ENCODE measurements around the gene SCYL3. TPM values are rescaled to one million over a fixed set of nuclear protein-coding genes. Genes with fewer than 3 reads are reported as not detected.
"Not testable (repeated sequence)": the region's sequence is repeated elsewhere in the genome, so short reads cannot be mapped to it uniquely, and the experiment has no call there.

SCYL3 gene
- total and polyA plus RNA-seq, 10 donors, result 4.4 to 16.0 (median 13.3) TPM

- TF ChIP-seq, protein P1, sequence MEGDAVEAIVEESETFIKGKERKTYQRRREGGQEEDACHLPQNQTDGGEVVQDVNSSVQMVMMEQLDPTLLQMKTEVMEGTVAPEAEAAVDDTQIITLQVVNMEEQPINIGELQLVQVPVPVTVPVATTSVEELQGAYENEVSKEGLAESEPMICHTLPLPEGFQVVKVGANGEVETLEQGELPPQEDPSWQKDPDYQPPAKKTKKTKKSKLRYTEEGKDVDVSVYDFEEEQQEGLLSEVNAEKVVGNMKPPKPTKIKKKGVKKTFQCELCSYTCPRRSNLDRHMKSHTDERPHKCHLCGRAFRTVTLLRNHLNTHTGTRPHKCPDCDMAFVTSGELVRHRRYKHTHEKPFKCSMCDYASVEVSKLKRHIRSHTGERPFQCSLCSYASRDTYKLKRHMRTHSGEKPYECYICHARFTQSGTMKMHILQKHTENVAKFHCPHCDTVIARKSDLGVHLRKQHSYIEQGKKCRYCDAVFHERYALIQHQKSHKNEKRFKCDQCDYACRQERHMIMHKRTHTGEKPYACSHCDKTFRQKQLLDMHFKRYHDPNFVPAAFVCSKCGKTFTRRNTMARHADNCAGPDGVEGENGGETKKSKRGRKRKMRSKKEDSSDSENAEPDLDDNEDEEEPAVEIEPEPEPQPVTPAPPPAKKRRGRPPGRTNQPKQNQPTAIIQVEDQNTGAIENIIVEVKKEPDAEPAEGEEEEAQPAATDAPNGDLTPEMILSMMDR (IDR thresholded peaks at IDR 0.05 in 8 of 11, conservative IDR thresholded peaks at IDR 0.05 in 3 of 11), result no peak
- no peak for TF ChIP-seq POLR2AphosphoS5 (IDR thresholded peaks at IDR 0.05)
- intact Hi-C loops (cut with DNase I; ENCODE audit: low total_unique reads), result no loop called here
- H3K9me3 ChIP-seq, result no peaks in the 10 kb centered on the region
- H3K27me3 ChIP-seq (replicated peaks in 1 of 7), result no peaks in the 10 kb centered on the region
- DNase-seq, result no peak
- no peak overlapping the region for H3K4me3 ChIP-seq
- no peaks in the 10 kb centered on the region for H3K4me1 ChIP-seq
- no peak overlapping the region for H3K27ac ChIP-seq
- WGBS, 5 donors, result 44 to 80% (median 48%) methylated on average over 2 of the region's 2 CpGs
- peaks cover 0 to 48% (median 0%) of the 10 kb centered on the region in 6 donors for H3K36me3 ChIP-seq
These were observed 79.4 kb downstream of the SCYL3 start for GRCh38 chr1:169814265-169814664.

GRCh38 chr1:169812131-169812530 is 81.6 kb downstream of the SCYL3 start:
- intact Hi-C loops (cut with DNase I; ENCODE audit: low total_unique reads), result no loop called here

DNA sequence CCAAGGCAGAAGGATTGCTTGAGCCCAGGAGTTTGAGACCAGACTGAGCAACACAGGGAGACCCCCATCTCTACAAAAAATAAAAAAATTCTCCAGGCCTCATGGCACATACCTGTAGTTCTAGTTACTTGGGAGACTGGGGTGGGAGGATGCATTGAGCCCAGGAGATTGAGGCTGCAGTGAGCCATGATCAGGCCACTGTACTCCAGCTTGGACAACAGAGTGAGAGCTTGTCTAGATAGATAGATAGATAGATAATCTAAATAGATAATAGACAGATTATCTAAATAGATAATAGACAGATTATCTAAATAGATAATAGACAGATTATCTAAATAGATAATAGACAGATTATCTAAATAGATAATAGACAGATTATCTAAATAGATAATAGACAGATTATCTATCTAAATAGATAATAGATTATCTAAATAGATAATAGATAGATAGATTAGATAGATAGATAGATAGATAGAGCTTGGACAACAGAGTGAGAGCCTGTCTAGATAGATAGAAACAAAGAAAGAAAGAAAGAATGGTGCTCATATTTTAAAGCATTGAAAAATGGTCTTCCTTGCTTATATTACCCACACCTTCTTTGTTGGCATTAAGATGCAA is 82.2 kb downstream of the SCYL3 start:
- H3K4me1 ChIP-seq; DNase-seq; H3K27ac ChIP-seq; H3K9me3 ChIP-seq; intact Hi-C loops (cut with DNase I; ENCODE audit: low total_unique reads); H3K27me3 ChIP-seq (replicated peaks in 1 of 7); H3K4me3 ChIP-seq: not testable (repeated sequence)
- peaks cover 0 to 62% (median 5%) of the 10 kb centered on the region in 6 donors for H3K36me3 ChIP-seq

More at GRCh38 chr1:169812131-169812530, 81.6 kb downstream of the SCYL3 start:
- TF ChIP-seq, protein P1 (IDR thresholded peaks at IDR 0.05 in 8 of 11, conservative IDR thresholded peaks at IDR 0.05 in 3 of 11), result no peak
- TF ChIP-seq POLR2A (IDR thresholded peaks at IDR 0.05), result no peak
- no peak for TF ChIP-seq POLR2AphosphoS5 (IDR thresholded peaks at IDR 0.05)
- H3K27ac ChIP-seq, result no peak overlapping the region
- no peaks in the 10 kb centered on the region for H3K4me1 ChIP-seq
- no peak for DNase-seq
- 74 to 94% (median 87%) methylated on average over 2 of the region's 2 CpGs for WGBS, 5 donors
- H3K27me3 ChIP-seq (replicated peaks in 1 of 7), result no peaks in the 10 kb centered on the region
- H3K9me3 ChIP-seq, result no peaks in the 10 kb centered on the region
- no peak overlapping the region for H3K4me3 ChIP-seq
- peaks cover 0 to 59% (median 4%) of the 10 kb centered on the region in 6 donors for H3K36me3 ChIP-seq

DNA sequence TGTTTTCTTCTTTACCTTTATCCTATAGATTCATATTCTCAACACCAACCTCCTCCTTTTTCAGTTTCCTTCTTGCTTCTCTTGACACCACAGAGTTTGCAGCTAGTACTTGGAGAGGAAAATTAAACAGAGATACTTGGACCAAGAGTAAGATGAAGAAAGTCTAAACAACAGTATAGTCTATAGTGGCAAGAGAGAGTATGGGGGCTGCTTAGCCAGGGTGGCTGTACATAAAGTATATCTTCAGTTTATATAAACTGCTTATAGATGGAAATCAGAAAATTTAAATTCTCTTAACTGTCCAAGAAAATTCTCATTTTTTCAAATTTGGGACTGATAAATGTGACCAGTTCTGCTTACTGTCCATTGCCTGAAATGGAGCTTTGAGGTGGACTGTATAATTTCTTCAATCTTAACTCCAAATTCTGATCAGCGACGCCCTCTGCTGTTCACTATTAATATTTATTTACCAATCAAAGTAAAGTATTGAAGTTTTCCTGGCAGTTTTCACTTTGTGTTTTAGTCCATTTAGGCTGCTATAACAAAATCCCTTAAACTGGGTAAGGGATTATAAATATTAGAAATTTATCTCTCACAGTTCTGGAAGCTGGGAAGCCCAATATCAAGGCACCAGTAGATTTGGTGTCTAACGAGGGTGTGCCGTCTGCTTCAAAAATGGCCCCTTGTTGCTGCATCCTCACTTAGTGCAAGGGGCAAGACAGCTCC is 84.2 kb downstream of the SCYL3 start:
- Histone ChIP-seq H3K36me3 (peaks cover 0 to 64% (median 10%) of the 10 kb centered on the region in 6 donors), H3K4me3 (no peak overlapping the region), H3K27me3 (replicated peaks in 1 of 7) (no peaks in the 10 kb centered on the region), H3K4me1 (no peaks in the 10 kb centered on the region), H3K27ac (no peak overlapping the region), H3K9me3 (no peaks in the 10 kb centered on the region)
- intact Hi-C loops (cut with DNase I; ENCODE audit: low total_unique reads), result loop anchor here (5.0 kb wide), 1 partner anchor 262 kb away; no protein-coding TSS in a partner anchor
- WGBS, 5 donors, result 58 to 62% (median 59%) methylated on average over 4 of the region's 4 CpGs
- TF ChIP-seq, protein P1 (IDR thresholded peaks at IDR 0.05 in 8 of 11, conservative IDR thresholded peaks at IDR 0.05 in 3 of 11), result peak in 10 of 11 experiments; percentile 27 to 60 (median 48)
- no peak for TF ChIP-seq POLR2A (IDR thresholded peaks at IDR 0.05)
- no peak for TF ChIP-seq POLR2AphosphoS5 (IDR thresholded peaks at IDR 0.05)
- no peak for DNase-seq
